ENCODE data around the gene NAXE.

Gene NAXE

GRCh38 chr1:156640842-156641706 lies 49.5 kb downstream of the NAXE start:
- Histone ChIP-seq H3K36me3 (ENCODE audit: control insufficient read depth, insufficient read depth, low read length) (no peaks in the 10 kb centered on the region), H3K9ac (ENCODE audit: low read length) (no peak overlapping the region), H3K4me1 (ENCODE audit: control insufficient read depth, insufficient read depth, low read length) (no peaks in the 10 kb centered on the region), H3K4me3 (ENCODE audit: low read length) (peak overlapping the region; percentile 13), H3K27ac (ENCODE audit: low read depth, low read length) (no peak overlapping the region), H3K27me3 (ENCODE audit: control insufficient read depth, insufficient read depth, low read length) (peaks cover 31% of the 10 kb centered on the region)

DNA sequence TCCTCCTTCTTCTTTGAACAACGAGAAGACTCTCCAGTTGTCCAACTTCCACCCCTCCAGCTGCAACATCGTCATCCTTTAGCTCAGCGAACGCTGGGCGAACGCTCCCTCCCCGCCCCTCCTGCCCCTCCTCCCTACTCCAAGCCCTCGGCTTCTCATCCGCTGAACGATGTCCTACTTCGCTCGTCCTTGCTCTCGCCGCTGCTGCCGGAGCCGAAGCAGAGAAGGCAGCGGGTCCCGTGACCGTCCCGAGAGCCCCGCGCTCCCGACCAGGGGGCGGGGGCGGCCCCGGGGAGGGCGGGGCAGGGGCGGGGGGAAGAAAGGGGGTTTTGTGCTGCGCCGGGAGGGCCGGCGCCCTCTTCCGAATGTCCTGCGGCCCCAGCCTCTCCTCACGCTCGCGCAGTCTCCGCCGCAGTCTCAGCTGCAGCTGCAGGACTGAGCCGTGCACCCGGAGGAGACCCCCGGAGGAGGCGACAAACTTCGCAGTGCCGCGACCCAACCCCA lies 50.2 kb downstream of the NAXE start, which contains the start of gene BCAN:
TSS of gene BCAN (plus strand) at position 357 of the 504 bp plus-strand sequence. CDS start 3,938 bp downstream, outside the sequence.
- no peak within 1 kb of the TSS for H3K27ac ChIP-seq (ENCODE audit: low read depth, low read length)
- peaks cover 31% of the 10 kb centered on the region for H3K27me3 ChIP-seq (ENCODE audit: control insufficient read depth, insufficient read depth, low read length)
- H3K9ac ChIP-seq (ENCODE audit: low read length), result no peak within 1 kb of the TSS

DNA sequence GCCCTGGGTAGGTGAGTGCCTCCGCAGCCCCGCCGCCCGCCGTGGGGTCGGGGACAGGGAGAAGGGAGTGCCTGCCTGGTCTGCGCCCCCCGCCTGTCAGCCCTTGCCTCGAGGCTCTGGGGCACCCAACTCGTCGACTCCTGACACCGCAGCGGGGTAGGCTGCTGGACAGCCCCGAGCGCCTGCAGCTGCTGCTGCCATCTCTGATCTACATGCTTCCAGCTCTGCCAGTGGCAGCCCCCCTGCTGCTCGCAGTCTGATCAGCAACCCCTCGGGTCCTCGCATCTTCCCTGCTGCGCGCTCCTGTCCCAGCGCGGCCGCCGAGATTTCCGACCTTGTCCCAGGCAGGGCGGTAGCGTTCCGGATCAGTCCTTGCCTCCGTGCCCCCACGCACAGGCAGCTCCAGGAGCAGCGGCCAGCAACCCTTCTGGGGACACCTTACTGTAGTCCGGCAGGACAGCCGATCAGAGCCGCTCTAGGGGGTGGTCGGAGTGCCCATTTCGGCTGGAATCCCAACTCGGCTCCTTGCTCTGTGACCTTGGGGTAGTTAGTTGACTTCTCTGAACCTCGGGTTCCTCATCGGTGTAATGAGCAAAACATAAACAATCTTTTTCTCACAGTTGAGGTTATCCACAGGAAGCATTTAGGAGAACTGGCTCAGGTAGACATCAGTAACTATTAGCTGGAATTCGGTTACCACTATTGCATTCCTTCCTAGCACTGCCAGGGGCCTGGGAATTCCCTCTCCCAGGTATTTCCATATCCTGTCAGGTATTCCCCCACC lies 50.9 kb downstream of the NAXE start:
- H3K9ac ChIP-seq (ENCODE audit: low read length), result no peak overlapping the region
- no peaks in the 10 kb centered on the region for H3K4me1 ChIP-seq (ENCODE audit: control insufficient read depth, insufficient read depth, low read length)
- no peak overlapping the region for H3K27ac ChIP-seq (ENCODE audit: low read depth, low read length)
- H3K27me3 ChIP-seq (ENCODE audit: control insufficient read depth, insufficient read depth, low read length), result peaks cover 33% of the 10 kb centered on the region
- H3K4me3 ChIP-seq (ENCODE audit: low read length), result peak overlapping the region; percentile 5
- H3K36me3 ChIP-seq (ENCODE audit: control insufficient read depth, insufficient read depth, low read length), result no peaks in the 10 kb centered on the region

More for the DNA sequence above, 50.2 kb downstream of the NAXE start, which contains the start of gene BCAN:
- Histone ChIP-seq H3K4me3 (ENCODE audit: low read length) (peak within 1 kb of the TSS; percentile 13), H3K4me1 (ENCODE audit: control insufficient read depth, insufficient read depth, low read length) (no peaks in the 10 kb centered on the region), H3K36me3 (ENCODE audit: control insufficient read depth, insufficient read depth, low read length) (no peaks in the 10 kb centered on the region)

GRCh38 chr1:156643049-156643777 lies 51.6 kb downstream of the NAXE start:
- no peaks in the 10 kb centered on the region for H3K4me1 ChIP-seq (ENCODE audit: control insufficient read depth, insufficient read depth, low read length)
- H3K27ac ChIP-seq (ENCODE audit: low read depth, low read length), result no peak overlapping the region
- H3K4me3 ChIP-seq (ENCODE audit: low read length), result no peak overlapping the region
- H3K36me3 ChIP-seq (ENCODE audit: control insufficient read depth, insufficient read depth, low read length), result no peaks in the 10 kb centered on the region
- peaks cover 32% of the 10 kb centered on the region for H3K27me3 ChIP-seq (ENCODE audit: control insufficient read depth, insufficient read depth, low read length)
- H3K9ac ChIP-seq (ENCODE audit: low read length), result no peak overlapping the region

DNA sequence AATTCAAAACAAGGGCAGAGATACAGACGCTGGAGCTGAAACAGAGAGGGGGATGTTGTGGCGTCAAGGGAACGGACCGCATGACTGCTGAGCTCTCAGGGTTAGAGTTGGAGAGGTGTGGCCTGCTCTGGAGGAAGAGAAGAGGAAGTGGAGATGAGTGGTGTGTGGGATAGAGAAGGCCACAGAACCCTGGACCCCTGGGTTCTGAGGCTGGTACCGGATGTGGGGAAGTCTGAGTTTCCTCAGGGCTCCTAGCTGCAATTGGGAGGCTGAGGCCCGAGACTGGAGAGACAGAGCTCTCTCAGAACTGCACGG lies 52.2 kb downstream of the NAXE start:
- Histone ChIP-seq H3K4me1 (ENCODE audit: control insufficient read depth, insufficient read depth, low read length) (no peaks in the 10 kb centered on the region), H3K27me3 (ENCODE audit: control insufficient read depth, insufficient read depth, low read length) (peaks cover 27% of the 10 kb centered on the region), H3K27ac (ENCODE audit: low read depth, low read length) (no peak overlapping the region), H3K4me3 (ENCODE audit: low read length) (no peak overlapping the region), H3K9ac (ENCODE audit: low read length) (no peak overlapping the region), H3K36me3 (ENCODE audit: control insufficient read depth, insufficient read depth, low read length) (no peaks in the 10 kb centered on the region)
